ENCODE measurements around the gene SYNCRIP. TPM values are rescaled to one million over a fixed set of nuclear protein-coding genes. Genes with fewer than 3 reads are reported as not detected.
A peak's percentile ranks its signal among the peaks of the same experiment; 100 is the strongest.

SYNCRIP gene
- total RNA-seq, 1 donor from 2014 or later: 136 TPM

GRCh38 chr6:85673198-85674139, 30.8 kb upstream of the SYNCRIP start:
- H3K4me2 ChIP-seq (ENCODE audit: low read length): no peak overlapping the region
- Mint-ChIP-seq H3K4me3 (ENCODE audit: unreplicated experiment) (peak overlapping the region; percentile 58), H3K27ac (ENCODE audit: unreplicated experiment) (peak overlapping the region; percentile 75), H3K36me3 (ENCODE audit: low read depth, unreplicated experiment) (peaks cover 27% of the 10 kb centered on the region), H3K27me3 (ENCODE audit: low read depth, unreplicated experiment) (no peaks in the 10 kb centered on the region), H3K4me1 (ENCODE audit: low read depth, unreplicated experiment) (peaks cover 13% of the 10 kb centered on the region), H3K9me3 (ENCODE audit: unreplicated experiment) (no peaks in the 10 kb centered on the region)
- no peaks in the 10 kb centered on the region for H3K9me3 ChIP-seq (ENCODE audit: insufficient read depth, low read depth, low read length)
- H2AFZ ChIP-seq (ENCODE audit: low read depth, low read length): no peak overlapping the region
- no peak for DNase-seq (ENCODE audit: low read depth)
- peaks cover 35% of the 10 kb centered on the region for H3K36me3 ChIP-seq (ENCODE audit: insufficient read depth, low read length)
- H3K27ac ChIP-seq (ENCODE audit: low read depth, low read length): no peak overlapping the region
- TF ChIP-seq EZH2 (IDR thresholded peaks at IDR 0.05; ENCODE audit: insufficient read depth, low read length) (no peak), CTCF (IDR thresholded peaks at IDR 0.05; ENCODE audit: insufficient read depth, low read depth, low read length) (no peak)
- no peaks in the 10 kb centered on the region for H3K27me3 ChIP-seq (ENCODE audit: insufficient read depth, low read length)
- H3K4me1 ChIP-seq (ENCODE audit: insufficient read depth, low read length): peaks cover 7% of the 10 kb centered on the region
- H4K20me1 ChIP-seq (ENCODE audit: insufficient read depth, low read length): peaks cover 63% of the 10 kb centered on the region
- H3K4me3 ChIP-seq (ENCODE audit: insufficient read depth, low read depth, low read length): no peak overlapping the region
- H3K79me2 ChIP-seq (ENCODE audit: insufficient read depth, low read length): peaks cover 55% of the 10 kb centered on the region
- FAIRE-seq: no peak
- no peak overlapping the region for H3K9ac ChIP-seq (ENCODE audit: low read length)

GRCh38 chr6:85672623-85673022, 29.9 kb upstream of the SYNCRIP start:
- peaks cover 34% of the 10 kb centered on the region for H3K36me3 ChIP-seq (ENCODE audit: insufficient read depth, low read length)
- H3K27ac Mint-ChIP-seq (ENCODE audit: unreplicated experiment): no peak overlapping the region
- TF ChIP-seq CTCF (IDR thresholded peaks at IDR 0.05; ENCODE audit: insufficient read depth, low read depth, low read length) (no peak), EZH2 (IDR thresholded peaks at IDR 0.05; ENCODE audit: insufficient read depth, low read length) (no peak)
- H3K79me2 ChIP-seq (ENCODE audit: insufficient read depth, low read length): peaks cover 47% of the 10 kb centered on the region
- H3K9me3 ChIP-seq (ENCODE audit: insufficient read depth, low read depth, low read length): no peaks in the 10 kb centered on the region
- H4K20me1 ChIP-seq (ENCODE audit: insufficient read depth, low read length): peaks cover 54% of the 10 kb centered on the region
- peaks cover 7% of the 10 kb centered on the region for H3K4me1 ChIP-seq (ENCODE audit: insufficient read depth, low read length)
- no peak overlapping the region for H3K4me3 ChIP-seq (ENCODE audit: insufficient read depth, low read depth, low read length)
- no peaks in the 10 kb centered on the region for H3K27me3 ChIP-seq (ENCODE audit: insufficient read depth, low read length)
- no peaks in the 10 kb centered on the region for H3K9me3 Mint-ChIP-seq (ENCODE audit: unreplicated experiment)
- H3K27ac ChIP-seq (ENCODE audit: low read depth, low read length): no peak overlapping the region
- FAIRE-seq: no peak
- H3K4me1 Mint-ChIP-seq (ENCODE audit: low read depth, unreplicated experiment): peaks cover 13% of the 10 kb centered on the region
- H2AFZ ChIP-seq (ENCODE audit: low read depth, low read length): no peak overlapping the region
- no peak overlapping the region for H3K4me2 ChIP-seq (ENCODE audit: low read length)
- DNase-seq (ENCODE audit: low read depth): no peak
- H3K4me3 Mint-ChIP-seq (ENCODE audit: unreplicated experiment): peak overlapping the region; percentile 10
- H3K27me3 Mint-ChIP-seq (ENCODE audit: low read depth, unreplicated experiment): no peaks in the 10 kb centered on the region
- peaks cover 21% of the 10 kb centered on the region for H3K36me3 Mint-ChIP-seq (ENCODE audit: low read depth, unreplicated experiment)
- no peak overlapping the region for H3K9ac ChIP-seq (ENCODE audit: low read length)

GRCh38 chr6:85672050-85672449, 29.4 kb upstream of the SYNCRIP start:
- Mint-ChIP-seq H3K4me1 (ENCODE audit: low read depth, unreplicated experiment) (peaks cover 13% of the 10 kb centered on the region), H3K9me3 (ENCODE audit: unreplicated experiment) (no peaks in the 10 kb centered on the region), H3K27me3 (ENCODE audit: low read depth, unreplicated experiment) (no peaks in the 10 kb centered on the region), H3K36me3 (ENCODE audit: low read depth, unreplicated experiment) (peaks cover 19% of the 10 kb centered on the region), H3K27ac (ENCODE audit: unreplicated experiment) (peak overlapping the region; percentile 23), H3K4me3 (ENCODE audit: unreplicated experiment) (no peak overlapping the region)
- Histone ChIP-seq H4K20me1 (ENCODE audit: insufficient read depth, low read length) (peaks cover 49% of the 10 kb centered on the region), H3K36me3 (ENCODE audit: insufficient read depth, low read length) (peaks cover 28% of the 10 kb centered on the region), H3K27me3 (ENCODE audit: insufficient read depth, low read length) (no peaks in the 10 kb centered on the region), H3K4me2 (ENCODE audit: low read length) (no peak overlapping the region), H3K27ac (ENCODE audit: low read depth, low read length) (no peak overlapping the region), H3K4me1 (ENCODE audit: insufficient read depth, low read length) (peaks cover 7% of the 10 kb centered on the region), H2AFZ (ENCODE audit: low read depth, low read length) (no peak overlapping the region), H3K9ac (ENCODE audit: low read length) (no peak overlapping the region), H3K4me3 (ENCODE audit: insufficient read depth, low read depth, low read length) (no peak overlapping the region), H3K79me2 (ENCODE audit: insufficient read depth, low read length) (peaks cover 41% of the 10 kb centered on the region), H3K9me3 (ENCODE audit: insufficient read depth, low read depth, low read length) (no peaks in the 10 kb centered on the region)
- DNase-seq (ENCODE audit: low read depth): no peak
- FAIRE-seq: no peak
- TF ChIP-seq EZH2 (IDR thresholded peaks at IDR 0.05; ENCODE audit: insufficient read depth, low read length) (no peak), CTCF (IDR thresholded peaks at IDR 0.05; ENCODE audit: insufficient read depth, low read depth, low read length) (no peak)
